ENCODE measurements around the gene PHAF1. TPM values are rescaled to one million over a fixed set of nuclear protein-coding genes. Genes with fewer than 3 reads are reported as not detected.

The PHAF1 gene
- total and polyA plus RNA-seq, 4 donors, result 26.6 to 42.4 (median 28.4) TPM

DNA sequence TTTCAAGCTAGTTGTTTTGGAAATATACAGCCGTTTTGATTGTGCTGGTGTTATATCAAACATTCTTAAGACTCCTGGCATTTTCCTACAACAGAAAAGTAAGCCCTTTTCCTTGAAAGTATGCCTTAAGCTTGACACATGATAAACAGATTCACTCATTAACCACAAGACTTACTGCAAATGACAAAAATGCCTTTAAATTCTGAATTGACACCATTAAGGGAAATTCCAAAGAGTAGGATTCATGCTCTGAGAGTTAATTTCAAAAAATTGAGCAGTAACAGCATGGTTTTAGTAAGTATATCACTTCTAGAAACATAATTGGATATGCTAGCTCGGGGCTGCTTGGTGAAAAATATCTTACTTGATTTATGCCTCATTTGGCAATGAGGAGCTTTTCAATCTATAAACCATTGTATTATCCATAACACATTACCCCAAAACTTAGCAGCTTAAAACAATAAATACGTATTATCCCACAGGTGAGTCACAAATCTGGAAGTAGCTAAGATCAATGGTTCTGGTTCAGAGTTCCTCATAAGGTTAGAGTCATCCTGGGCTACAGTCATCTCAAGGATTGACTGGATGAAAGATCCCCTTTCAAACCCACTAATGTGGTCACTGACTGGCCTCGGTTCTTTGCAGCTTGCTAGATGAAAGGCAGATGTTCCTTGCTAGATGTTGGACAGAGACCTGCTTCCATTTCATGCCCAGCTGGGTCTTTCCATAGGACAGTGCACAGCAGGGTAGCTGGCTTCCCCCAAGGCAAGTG, 8.2 kb upstream of the PHAF1 start:
- Histone ChIP-seq H3K4me1 (ENCODE audit: control insufficient read depth in 4 of 4, insufficient read depth in 4 of 4, low read length in 3 of 4) (peaks cover 0 to 3% (median 0%) of the 10 kb centered on the region in 4 donors), H3K9me3 (ENCODE audit: control insufficient read depth in 4 of 4, low read length in 3 of 4) (no peaks in the 10 kb centered on the region)
- WGBS, result 95% methylated on average over 4 of the region's 4 CpGs

DNA sequence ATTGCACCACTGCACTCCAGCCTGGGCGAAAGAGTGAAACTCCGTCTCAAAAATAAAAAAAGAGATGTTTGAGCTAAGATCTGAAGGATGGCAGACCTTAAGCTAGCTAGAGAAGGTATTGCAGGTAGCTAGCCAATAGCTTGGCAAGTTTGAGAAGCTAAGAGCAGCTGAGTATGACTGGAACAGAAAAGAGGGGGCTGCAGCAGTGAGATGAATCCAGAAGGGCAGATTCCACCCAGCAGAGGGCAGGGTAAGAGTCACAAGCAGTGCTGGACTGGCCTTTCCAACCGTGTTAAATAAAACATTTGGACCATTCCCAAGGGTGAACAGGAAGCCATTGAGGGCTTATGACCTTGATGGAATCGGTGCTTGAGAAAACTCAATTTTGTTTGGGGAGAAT, 5.7 kb upstream of the PHAF1 start:
- TF ChIP-seq HNF4G (IDR thresholded peaks at IDR 0.05), result no peak
- no peak for TF ChIP-seq SP1 (IDR thresholded peaks at IDR 0.05)
- TF ChIP-seq, protein P1, sequence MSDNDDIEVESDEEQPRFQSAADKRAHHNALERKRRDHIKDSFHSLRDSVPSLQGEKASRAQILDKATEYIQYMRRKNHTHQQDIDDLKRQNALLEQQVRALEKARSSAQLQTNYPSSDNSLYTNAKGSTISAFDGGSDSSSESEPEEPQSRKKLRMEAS (IDR thresholded peaks at IDR 0.05), result no peak
- TF ChIP-seq, protein P2, sequence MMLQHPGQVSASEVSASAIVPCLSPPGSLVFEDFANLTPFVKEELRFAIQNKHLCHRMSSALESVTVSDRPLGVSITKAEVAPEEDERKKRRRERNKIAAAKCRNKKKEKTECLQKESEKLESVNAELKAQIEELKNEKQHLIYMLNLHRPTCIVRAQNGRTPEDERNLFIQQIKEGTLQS (IDR thresholded peaks at IDR 0.05), result no peak
- TF ChIP-seq YY1 (IDR thresholded peaks at IDR 0.05), result peak; percentile 23
- TF ChIP-seq GABPA (IDR thresholded peaks at IDR 0.05 in 1 of 2, conservative IDR thresholded peaks at IDR 0.05 in 1 of 2), result no peak
- TF ChIP-seq, protein P3, sequence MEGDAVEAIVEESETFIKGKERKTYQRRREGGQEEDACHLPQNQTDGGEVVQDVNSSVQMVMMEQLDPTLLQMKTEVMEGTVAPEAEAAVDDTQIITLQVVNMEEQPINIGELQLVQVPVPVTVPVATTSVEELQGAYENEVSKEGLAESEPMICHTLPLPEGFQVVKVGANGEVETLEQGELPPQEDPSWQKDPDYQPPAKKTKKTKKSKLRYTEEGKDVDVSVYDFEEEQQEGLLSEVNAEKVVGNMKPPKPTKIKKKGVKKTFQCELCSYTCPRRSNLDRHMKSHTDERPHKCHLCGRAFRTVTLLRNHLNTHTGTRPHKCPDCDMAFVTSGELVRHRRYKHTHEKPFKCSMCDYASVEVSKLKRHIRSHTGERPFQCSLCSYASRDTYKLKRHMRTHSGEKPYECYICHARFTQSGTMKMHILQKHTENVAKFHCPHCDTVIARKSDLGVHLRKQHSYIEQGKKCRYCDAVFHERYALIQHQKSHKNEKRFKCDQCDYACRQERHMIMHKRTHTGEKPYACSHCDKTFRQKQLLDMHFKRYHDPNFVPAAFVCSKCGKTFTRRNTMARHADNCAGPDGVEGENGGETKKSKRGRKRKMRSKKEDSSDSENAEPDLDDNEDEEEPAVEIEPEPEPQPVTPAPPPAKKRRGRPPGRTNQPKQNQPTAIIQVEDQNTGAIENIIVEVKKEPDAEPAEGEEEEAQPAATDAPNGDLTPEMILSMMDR (IDR thresholded peaks at IDR 0.05; ENCODE audit: low read depth, low read length, missing input control), result peak; percentile 40
- TF ChIP-seq, protein P4, sequence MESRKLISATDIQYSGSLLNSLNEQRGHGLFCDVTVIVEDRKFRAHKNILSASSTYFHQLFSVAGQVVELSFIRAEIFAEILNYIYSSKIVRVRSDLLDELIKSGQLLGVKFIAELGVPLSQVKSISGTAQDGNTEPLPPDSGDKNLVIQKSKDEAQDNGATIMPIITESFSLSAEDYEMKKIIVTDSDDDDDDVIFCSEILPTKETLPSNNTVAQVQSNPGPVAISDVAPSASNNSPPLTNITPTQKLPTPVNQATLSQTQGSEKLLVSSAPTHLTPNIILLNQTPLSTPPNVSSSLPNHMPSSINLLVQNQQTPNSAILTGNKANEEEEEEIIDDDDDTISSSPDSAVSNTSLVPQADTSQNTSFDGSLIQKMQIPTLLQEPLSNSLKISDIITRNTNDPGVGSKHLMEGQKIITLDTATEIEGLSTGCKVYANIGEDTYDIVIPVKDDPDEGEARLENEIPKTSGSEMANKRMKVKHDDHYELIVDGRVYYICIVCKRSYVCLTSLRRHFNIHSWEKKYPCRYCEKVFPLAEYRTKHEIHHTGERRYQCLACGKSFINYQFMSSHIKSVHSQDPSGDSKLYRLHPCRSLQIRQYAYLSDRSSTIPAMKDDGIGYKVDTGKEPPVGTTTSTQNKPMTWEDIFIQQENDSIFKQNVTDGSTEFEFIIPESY (IDR thresholded peaks at IDR 0.05), result no peak
- no peak for TF ChIP-seq JUND (IDR thresholded peaks at IDR 0.05)
- TF ChIP-seq TAF1 (conservative IDR thresholded peaks at IDR 0.05), result no peak
- peak in 1 of 2 donors; percentile 46 for TF ChIP-seq HNF4A (conservative IDR thresholded peaks at IDR 0.05)
- TF ChIP-seq EGR1 (IDR thresholded peaks at IDR 0.05; ENCODE audit: low read depth in 2 of 2), result no peak
- no peak for TF ChIP-seq NR2F2 (IDR thresholded peaks at IDR 0.05)
- peak; percentile 62 to 79 for TF ChIP-seq RAD21 (IDR thresholded peaks at IDR 0.05)
- TF ChIP-seq, protein P5, sequence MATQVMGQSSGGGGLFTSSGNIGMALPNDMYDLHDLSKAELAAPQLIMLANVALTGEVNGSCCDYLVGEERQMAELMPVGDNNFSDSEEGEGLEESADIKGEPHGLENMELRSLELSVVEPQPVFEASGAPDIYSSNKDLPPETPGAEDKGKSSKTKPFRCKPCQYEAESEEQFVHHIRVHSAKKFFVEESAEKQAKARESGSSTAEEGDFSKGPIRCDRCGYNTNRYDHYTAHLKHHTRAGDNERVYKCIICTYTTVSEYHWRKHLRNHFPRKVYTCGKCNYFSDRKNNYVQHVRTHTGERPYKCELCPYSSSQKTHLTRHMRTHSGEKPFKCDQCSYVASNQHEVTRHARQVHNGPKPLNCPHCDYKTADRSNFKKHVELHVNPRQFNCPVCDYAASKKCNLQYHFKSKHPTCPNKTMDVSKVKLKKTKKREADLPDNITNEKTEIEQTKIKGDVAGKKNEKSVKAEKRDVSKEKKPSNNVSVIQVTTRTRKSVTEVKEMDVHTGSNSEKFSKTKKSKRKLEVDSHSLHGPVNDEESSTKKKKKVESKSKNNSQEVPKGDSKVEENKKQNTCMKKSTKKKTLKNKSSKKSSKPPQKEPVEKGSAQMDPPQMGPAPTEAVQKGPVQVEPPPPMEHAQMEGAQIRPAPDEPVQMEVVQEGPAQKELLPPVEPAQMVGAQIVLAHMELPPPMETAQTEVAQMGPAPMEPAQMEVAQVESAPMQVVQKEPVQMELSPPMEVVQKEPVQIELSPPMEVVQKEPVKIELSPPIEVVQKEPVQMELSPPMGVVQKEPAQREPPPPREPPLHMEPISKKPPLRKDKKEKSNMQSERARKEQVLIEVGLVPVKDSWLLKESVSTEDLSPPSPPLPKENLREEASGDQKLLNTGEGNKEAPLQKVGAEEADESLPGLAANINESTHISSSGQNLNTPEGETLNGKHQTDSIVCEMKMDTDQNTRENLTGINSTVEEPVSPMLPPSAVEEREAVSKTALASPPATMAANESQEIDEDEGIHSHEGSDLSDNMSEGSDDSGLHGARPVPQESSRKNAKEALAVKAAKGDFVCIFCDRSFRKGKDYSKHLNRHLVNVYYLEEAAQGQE (IDR thresholded peaks at IDR 0.05), result no peak
- peak; percentile 8 for TF ChIP-seq RXRA (IDR thresholded peaks at IDR 0.05)
- TF ChIP-seq FOXA2 (IDR thresholded peaks at IDR 0.05), result no peak
- TF ChIP-seq FOXA1 (IDR thresholded peaks at IDR 0.05), result no peak
- WGBS, result 44% methylated on average over 4 of the region's 4 CpGs
- DNase-seq (ENCODE audit: low spot score), result no peak
- peaks cover 0 to 3% (median 2%) of the 10 kb centered on the region in 4 donors for H3K4me1 ChIP-seq (ENCODE audit: control insufficient read depth in 4 of 4, insufficient read depth in 4 of 4, low read length in 3 of 4)
- H3K9ac ChIP-seq (ENCODE audit: low read depth in 1 of 2, low read length in 2 of 2), result no peak overlapping the region
- H3K36me3 ChIP-seq (ENCODE audit: control insufficient read depth in 4 of 4, insufficient read depth in 3 of 4, low read depth in 1 of 4, low read length in 3 of 4), result peaks cover 0 to 8% (median 2%) of the 10 kb centered on the region in 4 donors
- no peaks in the 10 kb centered on the region for H3K9me3 ChIP-seq (ENCODE audit: control insufficient read depth in 4 of 4, low read length in 3 of 4)
- H3K4me3 ChIP-seq (ENCODE audit: low read depth in 1 of 3, low read length in 3 of 3), result no peak overlapping the region
- H3K27ac ChIP-seq (ENCODE audit: low read depth in 1 of 2, low read length in 2 of 2), result no peak overlapping the region
- H3K27me3 ChIP-seq (ENCODE audit: control insufficient read depth in 4 of 4, insufficient read depth in 4 of 4, low read length in 3 of 4), result no peaks in the 10 kb centered on the region

More for the DNA sequence above, 8.2 kb upstream of the PHAF1 start:
- Histone ChIP-seq H3K36me3 (ENCODE audit: control insufficient read depth in 4 of 4, insufficient read depth in 3 of 4, low read depth in 1 of 4, low read length in 3 of 4) (peaks cover 0 to 12% (median 4%) of the 10 kb centered on the region in 4 donors), H3K27me3 (ENCODE audit: control insufficient read depth in 4 of 4, insufficient read depth in 4 of 4, low read length in 3 of 4) (no peaks in the 10 kb centered on the region), H3K9ac (ENCODE audit: low read depth in 1 of 2, low read length in 2 of 2) (no peak overlapping the region), H3K4me3 (ENCODE audit: low read depth in 1 of 3, low read length in 3 of 3) (no peak overlapping the region), H3K27ac (ENCODE audit: low read depth in 1 of 2, low read length in 2 of 2) (no peak overlapping the region)
- TF ChIP-seq, protein P5 (IDR thresholded peaks at IDR 0.05), result no peak
- TF ChIP-seq YY1 (IDR thresholded peaks at IDR 0.05), result no peak
- TF ChIP-seq NR2F2 (IDR thresholded peaks at IDR 0.05), result no peak
- DNase-seq (ENCODE audit: low spot score), result no peak
